Ecto neural progenitor cell (in vitro differentiated cells): ENCODE measurements around the gene APLN.
A peak's percentile ranks its signal among the peaks of the same experiment; 100 is the strongest.

ENCODE experiments used
- DNase-seq: peaks from one replicate; pipeline ENCODE4 v3.0.0-alpha.2; 2018; ENCODE audit warnings: low spot score

APLN gene

GRCh38 chrX:129640737-129641136 lies 14.0 kb downstream of the APLN start:
- DNase-seq: no peak

- DNase-seq: no peak
Measured at GRCh38 chrX:129638917-129639316, 15.8 kb downstream of the APLN start.

GRCh38 chrX:129637217-129638109 lies 17.3 kb downstream of the APLN start:
- DNase-seq: peak; percentile 81

- DNase-seq: no peak
Measured at GRCh38 chrX:129636175-129636681, 18.5 kb downstream of the APLN start.

- peak; percentile 56 for DNase-seq
Measured at GRCh38 chrX:129634541-129634940, 20.2 kb downstream of the APLN start.

GRCh38 chrX:129632443-129632842 lies 22.3 kb downstream of the APLN start:
- no peak for DNase-seq

GRCh38 chrX:129631849-129632248 lies 22.9 kb downstream of the APLN start:
- no peak for DNase-seq

- DNase-seq: no peak
Measured at GRCh38 chrX:129629837-129630236, 24.9 kb downstream of the APLN start.

GRCh38 chrX:129626026-129626425 lies 28.7 kb downstream of the APLN start:
- no peak for DNase-seq

- DNase-seq: peak; percentile 60
Measured at GRCh38 chrX:129622757-129623301, 31.9 kb downstream of the APLN start.

- DNase-seq: no peak
Measured at GRCh38 chrX:129618997-129619396, 35.8 kb downstream of the APLN start.

GRCh38 chrX:129617420-129617819 lies 37.3 kb downstream of the APLN start:
- DNase-seq: no peak

- no peak for DNase-seq
Measured at GRCh38 chrX:129614481-129615255, 40.1 kb downstream of the APLN start.

GRCh38 chrX:129613596-129613995 lies 41.2 kb downstream of the APLN start:
- no peak for DNase-seq

GRCh38 chrX:129612396-129612795 lies 42.4 kb downstream of the APLN start:
- no peak for DNase-seq

GRCh38 chrX:129609395-129609794 lies 45.4 kb downstream of the APLN start:
- DNase-seq: no peak

- DNase-seq: no peak
Measured at GRCh38 chrX:129608496-129608895, 46.3 kb downstream of the APLN start.

- DNase-seq: no peak
Measured at GRCh38 chrX:129606918-129607317, 47.8 kb downstream of the APLN start.

GRCh38 chrX:129600981-129601424 lies 53.8 kb downstream of the APLN start:
- no peak for DNase-seq

GRCh38 chrX:129599996-129600395 lies 54.8 kb downstream of the APLN start:
- DNase-seq: no peak

GRCh38 chrX:129599499-129599898 lies 55.3 kb downstream of the APLN start:
- DNase-seq: no peak

GRCh38 chrX:129597905-129598304 lies 56.9 kb downstream of the APLN start:
- DNase-seq: no peak

GRCh38 chrX:129596077-129596476 lies 58.7 kb downstream of the APLN start:
- no peak for DNase-seq
